ENCODE results near the gene CLIC1.

DNA sequence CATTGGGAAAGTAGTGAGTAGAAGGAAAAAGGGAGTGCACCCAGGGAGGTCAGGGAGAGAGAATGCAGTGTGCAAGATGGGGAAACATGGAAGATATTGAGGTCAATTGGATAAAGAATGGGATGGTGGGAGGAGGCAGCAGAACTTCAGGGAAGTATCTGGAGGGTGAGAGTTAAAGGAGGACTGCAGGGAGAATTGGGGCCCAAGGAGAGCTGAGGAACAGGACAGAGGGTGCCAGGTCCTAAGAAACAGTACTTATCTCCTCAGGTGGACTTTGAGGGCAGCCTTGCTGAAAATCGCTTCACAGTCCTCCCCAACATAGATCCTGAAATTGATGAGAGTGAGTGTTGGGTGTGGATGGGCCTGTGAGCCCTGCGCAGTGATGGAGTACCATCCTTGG is 22.0 kb upstream of the CLIC1 start:
- TF ChIP-seq, protein P1, sequence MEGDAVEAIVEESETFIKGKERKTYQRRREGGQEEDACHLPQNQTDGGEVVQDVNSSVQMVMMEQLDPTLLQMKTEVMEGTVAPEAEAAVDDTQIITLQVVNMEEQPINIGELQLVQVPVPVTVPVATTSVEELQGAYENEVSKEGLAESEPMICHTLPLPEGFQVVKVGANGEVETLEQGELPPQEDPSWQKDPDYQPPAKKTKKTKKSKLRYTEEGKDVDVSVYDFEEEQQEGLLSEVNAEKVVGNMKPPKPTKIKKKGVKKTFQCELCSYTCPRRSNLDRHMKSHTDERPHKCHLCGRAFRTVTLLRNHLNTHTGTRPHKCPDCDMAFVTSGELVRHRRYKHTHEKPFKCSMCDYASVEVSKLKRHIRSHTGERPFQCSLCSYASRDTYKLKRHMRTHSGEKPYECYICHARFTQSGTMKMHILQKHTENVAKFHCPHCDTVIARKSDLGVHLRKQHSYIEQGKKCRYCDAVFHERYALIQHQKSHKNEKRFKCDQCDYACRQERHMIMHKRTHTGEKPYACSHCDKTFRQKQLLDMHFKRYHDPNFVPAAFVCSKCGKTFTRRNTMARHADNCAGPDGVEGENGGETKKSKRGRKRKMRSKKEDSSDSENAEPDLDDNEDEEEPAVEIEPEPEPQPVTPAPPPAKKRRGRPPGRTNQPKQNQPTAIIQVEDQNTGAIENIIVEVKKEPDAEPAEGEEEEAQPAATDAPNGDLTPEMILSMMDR (IDR thresholded peaks at IDR 0.05), result no peak
- TF ChIP-seq EZH2 (IDR thresholded peaks at IDR 0.05; ENCODE audit: borderline replicate concordance, insufficient read depth, low read depth, low read length, poor library complexity, severe bottlenecking), result no peak
